Fibroblast of lung (primary cell): ENCODE measurements around the gene SUV39H1.

Experiments used
- EZH2 ChIP-seq: IDR thresholded peaks from 2 replicates; pipeline ENCODE4 v1.5.1; 2012; ENCODE audit warnings: low read length, control low read depth, mild to moderate bottlenecking; ENCODE audit errors: missing control alignments
- TF ChIP-seq, protein P1 (sequence below), 2 donors: IDR thresholded peaks in 1 of 2; conservative IDR thresholded peaks in 1 of 2; 1 replicate in 1 of 2; 2 replicates in 1 of 2; pipeline ENCODE4 v1.5.1; 2011 to 2012; ENCODE audit warnings: low read length in 2 of 2, control low read depth in 1 of 2, inconsistent platforms in 1 of 2, low read depth in 1 of 2, mild to moderate bottlenecking in 1 of 2

DNA sequence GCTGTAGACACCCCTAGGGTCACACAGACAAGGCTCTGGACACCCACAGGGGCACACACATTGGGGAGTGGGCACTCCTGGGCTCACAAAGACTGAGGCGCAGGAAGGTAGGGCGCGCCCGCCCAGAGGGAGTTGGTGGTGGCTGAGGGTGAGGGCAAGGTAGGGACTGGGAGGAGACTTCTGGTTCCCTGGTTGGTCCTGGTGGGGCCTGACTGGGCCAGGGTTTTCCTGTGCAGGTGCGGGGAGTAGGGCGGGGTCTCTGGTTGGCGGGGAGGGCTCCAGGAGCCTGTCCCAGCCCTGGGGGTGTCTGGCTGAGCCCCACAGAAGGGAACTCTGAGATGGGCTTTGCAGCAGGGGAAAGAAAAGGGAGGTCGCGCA lies 19.7 kb upstream of the SUV39H1 start:
- TF ChIP-seq EZH2, result no peak
- TF ChIP-seq, protein P1, sequence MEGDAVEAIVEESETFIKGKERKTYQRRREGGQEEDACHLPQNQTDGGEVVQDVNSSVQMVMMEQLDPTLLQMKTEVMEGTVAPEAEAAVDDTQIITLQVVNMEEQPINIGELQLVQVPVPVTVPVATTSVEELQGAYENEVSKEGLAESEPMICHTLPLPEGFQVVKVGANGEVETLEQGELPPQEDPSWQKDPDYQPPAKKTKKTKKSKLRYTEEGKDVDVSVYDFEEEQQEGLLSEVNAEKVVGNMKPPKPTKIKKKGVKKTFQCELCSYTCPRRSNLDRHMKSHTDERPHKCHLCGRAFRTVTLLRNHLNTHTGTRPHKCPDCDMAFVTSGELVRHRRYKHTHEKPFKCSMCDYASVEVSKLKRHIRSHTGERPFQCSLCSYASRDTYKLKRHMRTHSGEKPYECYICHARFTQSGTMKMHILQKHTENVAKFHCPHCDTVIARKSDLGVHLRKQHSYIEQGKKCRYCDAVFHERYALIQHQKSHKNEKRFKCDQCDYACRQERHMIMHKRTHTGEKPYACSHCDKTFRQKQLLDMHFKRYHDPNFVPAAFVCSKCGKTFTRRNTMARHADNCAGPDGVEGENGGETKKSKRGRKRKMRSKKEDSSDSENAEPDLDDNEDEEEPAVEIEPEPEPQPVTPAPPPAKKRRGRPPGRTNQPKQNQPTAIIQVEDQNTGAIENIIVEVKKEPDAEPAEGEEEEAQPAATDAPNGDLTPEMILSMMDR (conservative IDR thresholded peaks at IDR 0.05 in 1 of 2, IDR thresholded peaks at IDR 0.05 in 1 of 2; ENCODE audit: low read depth in 1 of 2, low read length in 2 of 2), result no peak
